Transverse colon (tissue), 4 donors: ENCODE data around the gene LANCL1.

Source experiments
- CTCF ChIP-seq, 5 experiments: fragments of 200-600 bp in 3 of 5; fragments of 450-650 bp in 2 of 5; sonication (generic) in 3 of 5; IDR thresholded peaks; 1 replicate in 2 of 5; 2 replicates in 3 of 5; pipeline ENCODE4 v1.5.1; 2016 to 2017; ENCODE audit warnings: antibody characterized with exemption in 5 of 5, inconsistent platforms in 3 of 5, mild to moderate bottlenecking in 2 of 5, moderate library complexity in 1 of 5
- EP300 ChIP-seq: sonication (generic); formaldehyde crosslinking; IDR thresholded peaks from one replicate; pipeline ENCODE4 v1.6.1; 2017; ENCODE audit warnings: antibody characterized with exemption, low read depth
- POLR2A ChIP-seq: fragments of 450-650 bp; IDR thresholded peaks from one replicate; pipeline ENCODE4 v1.6.1; 2016; ENCODE audit warnings: antibody characterized with exemption, mild to moderate bottlenecking, moderate library complexity
- POLR2AphosphoS5 ChIP-seq, 3 donors: sonication (generic); formaldehyde crosslinking; IDR thresholded peaks; one replicate each; pipeline ENCODE4 v1.6.1; 2016; ENCODE audit warnings: antibody characterized with exemption in 3 of 3

- TF ChIP-seq CTCF (IDR thresholded peaks at IDR 0.05) (no peak), EP300 (no peak), POLR2AphosphoS5 (IDR thresholded peaks at IDR 0.05) (no peak), POLR2A (no peak)
Observed at GRCh38 chr2:210522399-210522798, 45.8 kb upstream of the LANCL1 start.
